ENCODE data around the gene PSG1. TPM values are rescaled to one million over a fixed set of nuclear protein-coding genes. Genes with fewer than 3 reads are reported as not detected.
"Not testable (repeated sequence)": the region's sequence is repeated elsewhere in the genome, so short reads cannot be mapped to it uniquely, and the experiment has no call there.

Gene PSG1
- total RNA-seq (2014; rRNA removed; shearing (Covaris generic); ENCODE audit: low replicate concordance), result not detected in 2 replicates

DNA sequence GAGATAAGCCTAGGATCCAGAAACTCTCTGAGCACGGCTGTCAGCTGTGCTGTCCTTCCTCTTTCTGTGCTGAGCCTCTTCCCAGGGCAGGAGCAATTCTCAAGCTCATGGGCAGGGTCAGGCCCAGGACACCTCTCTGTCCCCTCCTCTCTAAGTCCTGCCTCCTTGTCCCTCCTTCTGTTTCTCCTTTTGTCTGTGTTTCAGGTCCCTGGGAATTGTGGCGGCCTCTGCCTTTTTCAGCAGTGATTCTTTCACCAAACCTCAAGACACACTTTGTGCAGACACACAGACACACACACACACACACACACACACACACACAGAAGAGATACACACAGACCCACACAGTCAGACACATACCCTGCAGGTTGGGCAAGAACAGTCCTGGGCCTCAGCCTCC, at the start of gene PSG1:
TSS of gene PSG1 (minus strand) at position 101 of the 400 bp plus-strand sequence. CDS start 132 bp downstream, outside the sequence.
- Histone ChIP-seq H3K9me3 (no peaks in the 10 kb centered on the region), H3K27me3 (no peaks in the 10 kb centered on the region), H3K4me3 (no peak within 1 kb of the TSS), H3K36me3 (peaks cover 13% of the 10 kb centered on the region)
- no peak for DNase-seq

DNA sequence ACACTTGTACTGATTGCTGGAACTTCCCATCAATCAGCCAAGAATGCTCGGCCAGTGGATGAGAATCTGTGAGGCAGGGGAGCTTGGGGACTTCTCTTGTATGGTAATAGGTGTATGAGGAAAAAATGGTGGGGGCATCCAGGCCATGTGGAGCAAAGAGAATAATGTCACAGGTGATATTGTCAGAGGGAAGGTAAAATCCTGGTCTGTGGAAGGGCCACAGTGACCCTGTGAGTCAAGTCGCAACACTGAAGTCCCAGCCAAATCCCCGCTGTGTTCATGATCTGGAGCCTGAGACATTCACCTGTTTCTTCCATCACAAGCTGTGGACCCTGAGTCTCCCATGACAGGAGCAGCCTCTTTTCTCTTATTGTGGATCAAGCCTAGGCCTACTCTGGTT, 49.4 kb upstream of the PSG1 start:
- Histone ChIP-seq H3K4me3 (no peak overlapping the region), H3K9me3 (peaks cover 13% of the 10 kb centered on the region), H3K36me3 (peaks cover 5% of the 10 kb centered on the region), H3K27me3 (no peaks in the 10 kb centered on the region)
- no peak for DNase-seq

DNA sequence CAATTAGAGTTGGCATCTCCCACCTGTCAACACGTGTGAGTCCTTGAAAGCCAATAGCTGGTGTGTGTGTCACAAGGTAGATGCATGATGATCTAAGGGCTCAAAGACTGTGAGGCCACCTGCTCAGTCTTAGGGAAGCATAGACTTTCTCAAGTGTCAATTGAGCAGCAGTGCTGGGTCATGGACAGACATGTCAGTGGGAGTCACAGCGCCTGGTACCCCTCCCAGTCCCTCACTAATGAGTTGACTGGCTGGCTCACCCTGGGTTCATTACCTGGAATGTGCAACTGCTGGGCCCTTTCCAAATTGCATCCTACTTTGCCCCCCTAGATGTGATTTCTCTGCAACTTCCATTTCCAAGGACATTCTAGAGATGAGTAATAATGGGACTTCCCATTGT, 47.3 kb upstream of the PSG1 start:
- no peaks in the 10 kb centered on the region for H3K27me3 ChIP-seq
- DNase-seq, result no peak
- H3K9me3 ChIP-seq, result peaks cover 20% of the 10 kb centered on the region
- no peak overlapping the region for H3K4me3 ChIP-seq
- H3K36me3 ChIP-seq, result peaks cover 12% of the 10 kb centered on the region

DNA sequence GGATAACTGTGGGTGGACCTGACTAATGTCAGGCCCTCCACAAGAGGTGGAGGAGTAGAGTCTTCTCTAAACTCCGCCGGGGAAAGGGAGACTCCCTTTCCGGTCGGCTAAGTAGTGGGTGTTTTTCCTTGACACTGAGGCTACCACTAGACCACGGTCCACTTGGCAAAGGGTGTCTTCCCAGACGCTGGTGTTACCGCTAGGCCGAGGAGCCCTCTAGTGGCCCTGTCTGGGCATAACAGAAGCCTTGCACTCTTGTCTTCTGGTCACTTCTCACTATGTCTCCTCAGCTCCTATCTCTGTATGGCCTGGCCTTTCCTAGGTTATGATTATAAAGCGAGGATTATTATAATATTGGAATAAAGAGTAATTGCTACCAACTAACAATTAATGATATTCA, 43.6 kb upstream of the PSG1 start:
- peak; percentile 50 for DNase-seq
- peaks cover 30% of the 10 kb centered on the region for H3K9me3 ChIP-seq
- peaks cover 15% of the 10 kb centered on the region for H3K36me3 ChIP-seq
- H3K27me3 ChIP-seq, H3K4me3 ChIP-seq: not testable (repeated sequence)

DNA sequence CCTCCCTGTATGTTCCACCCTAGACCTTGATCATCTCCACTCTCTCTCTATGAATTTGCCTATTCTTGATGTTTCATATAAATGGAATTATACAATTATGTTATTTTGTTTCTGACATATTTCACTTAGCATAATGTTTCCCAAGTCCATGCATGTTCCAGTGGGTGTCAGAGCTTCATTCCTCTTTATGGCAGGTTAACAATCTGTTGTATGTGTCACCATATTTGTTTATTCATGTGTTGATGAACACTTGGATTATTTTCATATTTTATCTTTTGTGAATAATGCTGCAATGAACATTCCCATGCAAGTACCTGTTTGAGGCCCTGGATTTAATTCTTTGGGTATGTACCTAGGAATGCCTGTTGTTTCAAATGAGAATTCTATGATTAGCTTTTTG, 41.5 kb upstream of the PSG1 start:
- not testable (repeated sequence) for H3K4me3 ChIP-seq, H3K27me3 ChIP-seq, DNase-seq
- peaks cover 29% of the 10 kb centered on the region for H3K9me3 ChIP-seq
- peaks cover 15% of the 10 kb centered on the region for H3K36me3 ChIP-seq

DNA sequence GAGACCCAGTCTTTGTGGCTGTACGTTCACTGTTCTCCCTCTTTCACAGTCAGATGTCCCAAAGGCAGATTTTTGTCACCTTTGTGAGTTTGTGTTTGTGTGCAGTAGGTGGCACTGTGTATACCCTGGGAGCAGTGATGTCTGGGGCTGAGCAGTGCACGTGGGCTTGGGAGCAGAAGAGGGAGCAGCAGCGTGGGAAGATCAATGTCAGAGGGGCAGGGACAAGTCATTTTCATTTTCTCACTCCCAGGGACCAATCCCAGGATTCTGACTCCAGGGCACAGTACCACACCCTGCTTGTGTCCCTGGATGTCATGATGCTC, 40.2 kb upstream of the PSG1 start:
- Histone ChIP-seq H3K36me3 (peaks cover 15% of the 10 kb centered on the region), H3K9me3 (peaks cover 19% of the 10 kb centered on the region), H3K27me3 (no peaks in the 10 kb centered on the region), H3K4me3 (no peak overlapping the region)
- DNase-seq, result no peak

DNA sequence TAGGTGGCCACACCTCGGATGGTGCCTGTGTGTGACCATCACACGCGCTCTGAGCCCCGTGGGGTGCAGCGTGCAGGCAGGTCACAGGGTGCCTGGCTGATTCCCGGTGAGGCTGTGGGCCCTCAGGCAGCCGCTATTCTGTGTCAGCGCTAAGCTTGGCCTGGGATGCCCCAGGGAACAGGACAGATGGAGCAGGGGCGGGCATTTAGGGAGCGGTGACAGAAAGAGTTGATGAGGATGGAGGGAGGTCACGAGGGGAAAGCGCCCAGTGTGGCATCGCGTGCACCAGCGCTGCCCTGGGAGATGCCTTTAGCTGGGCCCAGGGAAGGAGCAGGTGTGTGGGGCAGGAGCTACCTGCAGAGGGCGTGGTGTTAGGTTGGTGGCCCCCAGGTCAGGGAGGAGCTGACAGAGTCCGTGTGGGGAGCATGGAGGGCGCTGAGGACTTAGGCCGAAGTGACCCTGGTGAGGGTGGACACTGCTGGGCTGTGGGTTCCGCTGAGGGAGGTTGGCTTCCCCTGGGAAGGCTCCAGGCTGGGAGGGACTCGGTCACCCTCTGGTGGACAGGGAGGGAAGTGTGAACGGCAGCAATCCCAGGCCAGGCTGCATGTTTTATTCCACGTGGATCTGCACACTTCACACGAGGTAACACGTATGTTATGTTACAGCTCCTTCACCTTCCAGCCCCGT, 39.7 kb upstream of the PSG1 start:
- not testable (repeated sequence) for DNase-seq, H3K4me3 ChIP-seq, H3K27me3 ChIP-seq
- peaks cover 12% of the 10 kb centered on the region for H3K36me3 ChIP-seq
- H3K9me3 ChIP-seq, result peaks cover 17% of the 10 kb centered on the region

DNA sequence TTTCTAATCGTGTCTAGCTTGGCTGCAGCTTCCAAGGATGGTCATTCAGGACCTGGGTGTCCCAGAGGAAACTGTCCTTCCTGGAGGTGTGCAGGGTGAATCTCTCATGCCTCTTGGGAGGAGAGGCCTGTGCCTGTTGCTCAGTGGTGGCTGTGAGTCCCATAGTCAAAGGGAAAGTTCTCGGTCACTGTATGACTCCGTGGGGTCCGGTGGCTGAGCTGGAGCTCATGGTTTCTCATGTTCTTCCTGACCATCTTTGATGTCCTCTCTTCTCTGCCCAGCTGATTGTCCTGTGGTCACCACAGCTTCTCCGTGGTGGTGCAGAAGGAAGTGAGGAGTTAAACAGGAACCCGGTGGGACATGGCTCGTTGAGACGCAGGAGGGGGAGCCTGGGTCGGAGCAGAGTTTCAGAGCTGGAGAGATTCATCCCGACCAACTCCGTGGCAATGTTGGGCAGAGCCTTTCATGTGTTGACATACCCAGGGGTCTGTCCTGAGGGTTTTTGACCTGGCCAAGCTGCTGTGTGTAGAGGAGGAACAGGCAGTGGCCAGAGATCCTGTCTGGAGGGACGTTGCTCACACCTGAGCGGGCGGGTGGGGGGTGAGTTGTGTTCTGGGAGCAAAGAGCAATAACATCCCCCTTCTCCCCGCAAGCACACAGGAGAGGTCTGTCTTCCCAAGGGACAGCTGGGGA, 39.0 kb upstream of the PSG1 start:
- H3K9me3 ChIP-seq, result peaks cover 17% of the 10 kb centered on the region
- H3K27me3 ChIP-seq, H3K4me3 ChIP-seq, H3K36me3 ChIP-seq, DNase-seq: not testable (repeated sequence)

DNA sequence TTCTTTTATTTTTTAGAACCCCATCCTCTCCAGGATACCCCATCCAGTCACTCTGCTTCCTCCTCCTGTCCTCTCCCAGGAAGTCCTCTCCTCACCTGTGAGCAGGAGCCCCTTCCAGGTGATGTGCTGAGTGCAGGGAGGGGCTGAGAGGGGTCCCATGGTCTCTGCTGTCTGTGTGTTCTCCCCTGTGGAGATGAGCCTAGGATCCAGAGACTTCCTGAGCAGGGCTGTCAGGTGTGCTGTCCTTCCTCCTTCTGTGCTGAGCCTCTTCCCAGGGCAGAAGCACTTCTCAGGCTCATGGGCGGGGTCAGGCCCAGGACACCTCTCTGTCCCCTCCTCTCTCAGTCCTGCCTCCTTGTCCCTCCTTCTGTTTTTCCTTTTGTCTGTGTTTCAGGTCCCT, 38.1 kb upstream of the PSG1 start, which contains the start of gene PSG6:
TSS of gene PSG6 (minus strand) at position 261 of the 400 bp plus-strand sequence. CDS start at position 159, 102 bp downstream.
- not testable (repeated sequence) for H3K27me3 ChIP-seq, DNase-seq, H3K4me3 ChIP-seq, H3K36me3 ChIP-seq
- peaks cover 11% of the 10 kb centered on the region for H3K9me3 ChIP-seq

DNA sequence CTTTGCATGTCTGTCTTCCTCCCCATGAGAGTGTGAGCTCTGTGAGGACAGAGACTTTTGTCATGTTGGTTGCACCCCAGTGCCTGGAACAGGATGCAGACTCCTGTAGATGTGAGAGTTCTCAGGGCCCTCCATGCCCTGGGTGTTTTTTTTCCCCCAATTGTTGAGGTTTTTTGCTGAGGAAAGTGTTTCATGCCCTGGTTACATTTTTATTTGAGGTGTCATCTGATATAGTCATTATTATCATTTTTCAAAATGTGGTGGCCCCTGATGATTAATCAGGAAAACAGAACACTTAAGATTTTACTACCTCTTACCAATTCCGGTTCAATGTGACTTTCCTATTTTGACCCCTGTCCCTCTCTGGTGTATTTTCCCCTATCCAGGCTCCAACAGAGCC, 37.4 kb upstream of the PSG1 start:
- not testable (repeated sequence) for H3K36me3 ChIP-seq, H3K4me3 ChIP-seq, H3K27me3 ChIP-seq, DNase-seq
- peaks cover 10% of the 10 kb centered on the region for H3K9me3 ChIP-seq

DNA sequence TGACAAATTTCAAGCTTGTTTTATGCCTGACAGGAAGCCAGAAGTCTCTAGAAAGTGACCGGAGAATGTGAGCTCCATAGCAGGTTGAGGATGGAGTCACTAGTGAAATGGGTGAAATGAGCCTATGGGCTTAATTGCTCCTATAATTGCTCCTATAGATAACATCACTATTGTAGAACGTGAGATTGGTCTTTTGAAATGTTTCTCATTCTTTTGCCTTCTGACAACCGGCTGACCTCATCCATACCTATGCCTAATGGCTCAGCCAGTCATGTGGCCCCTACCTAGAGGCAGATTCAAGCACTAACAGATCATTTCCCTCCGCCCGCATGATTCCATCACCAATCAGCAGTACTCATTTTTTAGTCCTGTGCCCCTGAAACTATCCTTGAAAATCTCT, 34.0 kb upstream of the PSG1 start:
- not testable (repeated sequence) for H3K36me3 ChIP-seq, H3K4me3 ChIP-seq, H3K9me3 ChIP-seq, H3K27me3 ChIP-seq, DNase-seq

DNA sequence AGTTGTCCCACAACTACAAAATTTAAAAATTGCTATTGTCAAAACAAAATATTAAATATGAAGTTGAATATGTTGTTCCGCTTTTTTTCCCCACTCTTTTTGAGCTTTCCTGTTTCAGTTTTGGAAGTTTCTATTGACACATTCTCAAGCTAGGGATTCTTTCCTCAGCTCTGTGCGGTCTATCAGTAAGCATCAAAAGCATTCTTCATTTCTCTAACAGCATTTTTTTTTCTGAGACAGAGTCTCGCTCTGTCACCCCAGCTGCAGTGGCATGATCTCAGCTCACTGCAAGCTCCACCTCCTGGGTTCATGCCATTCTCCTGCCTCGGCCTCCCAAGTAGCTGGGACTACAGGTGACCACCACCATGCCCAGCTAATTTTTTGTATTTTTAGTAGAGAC, 33.4 kb upstream of the PSG1 start:
- not testable (repeated sequence) for DNase-seq, H3K27me3 ChIP-seq, H3K36me3 ChIP-seq, H3K9me3 ChIP-seq, H3K4me3 ChIP-seq

DNA sequence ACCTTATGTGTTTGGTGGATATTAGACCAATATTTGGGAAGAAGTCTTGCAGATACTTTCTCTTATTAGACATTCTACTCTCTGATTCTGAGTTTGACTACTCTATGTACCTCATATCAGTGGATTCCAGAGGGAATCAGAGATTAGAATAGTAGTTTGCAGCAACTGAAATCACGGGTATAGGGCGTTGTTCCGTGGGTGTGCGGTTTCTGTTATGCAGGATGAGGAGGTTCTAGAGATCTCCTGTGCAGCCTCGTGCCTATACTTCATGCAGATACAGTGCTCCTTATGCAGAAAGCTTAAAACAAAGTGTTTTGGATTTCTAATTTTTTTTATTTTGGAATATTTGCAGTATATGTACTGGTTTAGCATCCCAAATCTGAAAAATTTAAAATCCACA, 32.2 kb upstream of the PSG1 start:
- H3K27me3 ChIP-seq, H3K9me3 ChIP-seq, H3K4me3 ChIP-seq, H3K36me3 ChIP-seq, DNase-seq: not testable (repeated sequence)

DNA sequence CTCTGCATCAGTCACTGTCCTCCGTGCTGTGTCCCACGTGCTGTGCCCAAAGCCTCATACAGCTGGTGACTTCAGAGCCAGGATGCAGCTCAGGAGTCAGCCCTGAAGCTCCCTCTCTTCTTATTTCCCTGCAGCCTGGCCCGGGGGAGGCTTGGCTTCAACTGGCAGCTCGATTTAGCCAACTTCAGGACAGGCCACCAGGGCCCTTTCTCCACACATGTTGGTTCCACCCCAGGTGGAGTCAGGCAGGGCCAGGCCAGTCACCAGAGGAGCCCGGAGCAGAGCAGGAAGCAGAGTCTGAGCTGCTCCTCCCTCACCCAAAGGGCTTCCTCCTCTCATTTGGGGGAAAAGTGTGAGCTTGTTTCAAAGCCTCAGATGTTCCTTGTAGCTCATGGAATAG, 26.6 kb upstream of the PSG1 start:
- H3K27me3 ChIP-seq, H3K9me3 ChIP-seq, DNase-seq, H3K36me3 ChIP-seq, H3K4me3 ChIP-seq: not testable (repeated sequence)

DNA sequence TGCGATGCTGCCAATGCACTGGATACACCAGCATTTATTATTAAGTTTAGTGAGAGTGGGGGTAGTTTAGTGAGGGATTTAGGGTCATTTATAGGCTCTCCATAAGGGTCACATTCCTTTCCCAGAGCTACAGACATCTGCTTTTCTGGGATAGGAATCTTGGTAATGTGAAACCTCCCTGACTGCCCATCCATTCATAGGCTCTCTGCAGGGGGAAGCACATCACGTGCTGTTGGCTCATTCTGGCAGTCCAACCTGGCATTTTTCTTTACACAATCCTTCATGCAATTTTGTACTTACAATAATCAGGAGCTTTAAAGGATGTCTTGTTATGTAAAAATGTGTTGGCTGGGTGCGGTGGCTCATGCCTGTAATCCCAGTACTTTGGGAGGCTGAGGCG, 21.0 kb upstream of the PSG1 start:
- not testable (repeated sequence) for H3K4me3 ChIP-seq, H3K27me3 ChIP-seq
- DNase-seq, result peak; percentile 50
- Histone ChIP-seq H3K9me3 (peaks cover 18% of the 10 kb centered on the region), H3K36me3 (peaks cover 16% of the 10 kb centered on the region)

DNA sequence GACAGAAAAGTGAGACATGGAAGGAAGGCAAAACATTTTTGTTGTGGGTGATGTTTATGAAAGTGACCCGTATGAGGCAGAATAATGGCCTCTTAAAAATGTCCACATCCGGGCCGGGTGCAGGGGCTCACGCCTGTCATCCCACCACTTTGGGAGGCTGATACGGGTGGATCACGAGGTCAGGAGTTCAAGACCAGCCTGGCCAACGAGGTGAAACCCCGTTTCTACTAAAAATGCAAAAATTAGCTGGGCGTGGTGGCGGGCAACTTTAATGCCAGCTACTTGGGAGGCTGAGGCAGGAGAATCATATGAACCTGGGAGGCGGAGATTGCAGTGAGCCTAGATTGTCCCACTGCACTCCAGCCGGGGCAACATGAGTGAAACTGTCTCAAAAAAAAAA, 20.2 kb upstream of the PSG1 start:
- Histone ChIP-seq H3K36me3 (peaks cover 17% of the 10 kb centered on the region), H3K9me3 (peaks cover 24% of the 10 kb centered on the region)
- not testable (repeated sequence) for H3K4me3 ChIP-seq, DNase-seq, H3K27me3 ChIP-seq

DNA sequence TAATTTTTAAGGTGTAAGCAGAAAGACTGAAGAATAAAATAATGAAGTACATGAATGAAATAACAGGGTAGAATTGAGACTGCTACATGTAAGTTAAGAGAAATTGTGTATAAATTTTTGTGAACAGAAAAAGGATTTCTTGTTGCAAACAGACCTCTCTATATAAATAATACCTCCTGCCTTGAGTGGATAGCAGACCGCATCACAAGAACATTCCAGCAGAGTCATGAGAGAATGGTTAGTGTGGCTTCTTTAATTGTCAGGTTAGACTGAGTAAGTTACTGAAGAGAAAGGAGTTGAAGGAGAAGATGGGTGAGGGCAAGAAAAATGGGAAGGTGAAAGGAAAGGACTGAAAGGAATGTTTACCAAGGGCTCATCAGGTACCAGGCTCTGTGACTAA, 19.6 kb upstream of the PSG1 start:
- DNase-seq, result not testable (repeated sequence)

DNA sequence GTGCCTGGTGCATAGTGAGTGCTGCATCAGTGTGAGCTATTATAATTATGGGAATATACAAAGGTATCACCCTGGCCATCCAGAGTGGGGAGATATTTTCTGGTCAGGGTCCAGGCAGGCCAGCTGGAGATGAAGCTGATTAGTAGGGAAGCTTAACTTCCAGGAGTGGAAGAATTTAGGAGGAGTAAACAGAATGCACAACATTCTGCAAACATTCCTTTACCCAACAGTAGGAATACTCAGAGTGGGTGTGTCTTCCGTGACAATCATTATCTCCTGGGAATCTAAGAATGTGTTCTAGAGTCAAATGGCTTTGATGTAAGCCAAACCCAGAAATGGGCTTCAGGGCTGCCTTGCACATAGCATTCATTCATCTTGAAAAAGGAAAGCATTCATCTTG, 19.1 kb upstream of the PSG1 start:
- peak; percentile 67 for DNase-seq
- H3K27me3 ChIP-seq, H3K4me3 ChIP-seq: not testable (repeated sequence)
- peaks cover 21% of the 10 kb centered on the region for H3K9me3 ChIP-seq
- H3K36me3 ChIP-seq, result peaks cover 17% of the 10 kb centered on the region

More for the DNA sequence above, 19.6 kb upstream of the PSG1 start:
- H3K4me3 ChIP-seq, H3K27me3 ChIP-seq: not testable (repeated sequence)
- Histone ChIP-seq H3K36me3 (peaks cover 16% of the 10 kb centered on the region), H3K9me3 (peaks cover 24% of the 10 kb centered on the region)
